DOHH2 (cell line): ENCODE measurements around the gene TRMT44.

Experiments used
- CTCF ChIP-seq: fragments of 200-600 bp; sonication (generic); IDR thresholded peaks from one replicate; pipeline ENCODE4 v1.5.1; 2014; ENCODE audit warnings: antibody characterized with exemption, mild to moderate bottlenecking, low read depth, low read length; ENCODE audit not compliant: poor library complexity, severe bottlenecking
- EZH2phosphoT487 ChIP-seq: fragments of 200-600 bp; sonication (generic); IDR thresholded peaks from 2 replicates; pipeline ENCODE4 v1.6.1; 2017; ENCODE audit warnings: borderline replicate concordance, mild to moderate bottlenecking, antibody characterized with exemption, low read length, moderate library complexity, mixed read lengths

- TF ChIP-seq EZH2phosphoT487 (no peak), CTCF (no peak)
Measured at GRCh38 chr4:8394806-8395205, 45.8 kb upstream of the TRMT44 start.
